ENCODE data around the gene AKAP17A.

GRCh38 chrX:1578511-1579173 lies 12.8 kb upstream of the AKAP17A start:
- TF ChIP-seq, protein P1, sequence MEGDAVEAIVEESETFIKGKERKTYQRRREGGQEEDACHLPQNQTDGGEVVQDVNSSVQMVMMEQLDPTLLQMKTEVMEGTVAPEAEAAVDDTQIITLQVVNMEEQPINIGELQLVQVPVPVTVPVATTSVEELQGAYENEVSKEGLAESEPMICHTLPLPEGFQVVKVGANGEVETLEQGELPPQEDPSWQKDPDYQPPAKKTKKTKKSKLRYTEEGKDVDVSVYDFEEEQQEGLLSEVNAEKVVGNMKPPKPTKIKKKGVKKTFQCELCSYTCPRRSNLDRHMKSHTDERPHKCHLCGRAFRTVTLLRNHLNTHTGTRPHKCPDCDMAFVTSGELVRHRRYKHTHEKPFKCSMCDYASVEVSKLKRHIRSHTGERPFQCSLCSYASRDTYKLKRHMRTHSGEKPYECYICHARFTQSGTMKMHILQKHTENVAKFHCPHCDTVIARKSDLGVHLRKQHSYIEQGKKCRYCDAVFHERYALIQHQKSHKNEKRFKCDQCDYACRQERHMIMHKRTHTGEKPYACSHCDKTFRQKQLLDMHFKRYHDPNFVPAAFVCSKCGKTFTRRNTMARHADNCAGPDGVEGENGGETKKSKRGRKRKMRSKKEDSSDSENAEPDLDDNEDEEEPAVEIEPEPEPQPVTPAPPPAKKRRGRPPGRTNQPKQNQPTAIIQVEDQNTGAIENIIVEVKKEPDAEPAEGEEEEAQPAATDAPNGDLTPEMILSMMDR (IDR thresholded peaks at IDR 0.05) = no peak
- no peak for TF ChIP-seq POLR2AphosphoS5 (IDR thresholded peaks at IDR 0.05)
